Ishikawa (cell line): ENCODE measurements around the gene PER3.

Source experiments
- CEBPB ChIP-seq: IDR thresholded peaks from 2 replicates; pipeline ENCODE4 v1.6.1; 2012
- CREB1 ChIP-seq: IDR thresholded peaks from 2 replicates; pipeline ENCODE4 v1.6.1; 2012; ENCODE audit warnings: low read depth
- EGR1 ChIP-seq: IDR thresholded peaks from 2 replicates; pipeline ENCODE4 v1.6.1; 2012
- EP300 ChIP-seq: IDR thresholded peaks from 2 replicates; pipeline ENCODE4 v1.6.1; 2012; ENCODE audit warnings: borderline replicate concordance
- FOXM1 ChIP-seq: IDR thresholded peaks from 2 replicates; pipeline ENCODE4 v1.6.1; 2012; ENCODE audit warnings: low read depth, borderline replicate concordance
- NFIC ChIP-seq: IDR thresholded peaks from 2 replicates; pipeline ENCODE4 v1.6.1; 2012
- RAD21 ChIP-seq: IDR thresholded peaks from 2 replicates; pipeline ENCODE4 v1.6.1; 2012; ENCODE audit warnings: low read depth
- TAF1 ChIP-seq: IDR thresholded peaks from 2 replicates; pipeline ENCODE4 v1.6.1; 2012; ENCODE audit warnings: low read depth, mild to moderate bottlenecking
- TCF12 ChIP-seq: IDR thresholded peaks from 2 replicates; pipeline ENCODE4 v1.6.1; 2012; ENCODE audit warnings: low read depth
- TEAD4 ChIP-seq: IDR thresholded peaks from 2 replicates; pipeline ENCODE4 v1.6.1; 2012
- USF1 ChIP-seq: IDR thresholded peaks from 2 replicates; pipeline ENCODE4 v1.6.1; 2012
- YY1 ChIP-seq: IDR thresholded peaks from 2 replicates; pipeline ENCODE4 v1.6.1; 2012; ENCODE audit warnings: low read depth
- ZBTB7A ChIP-seq: IDR thresholded peaks from 2 replicates; pipeline ENCODE4 v1.6.1; 2012; ENCODE audit warnings: low read depth
- TF ChIP-seq, protein P1 (sequence below): IDR thresholded peaks from 2 replicates; pipeline ENCODE4 v1.6.1; 2012
- TF ChIP-seq, protein P2 (sequence below): IDR thresholded peaks from 2 replicates; pipeline ENCODE4 v1.6.1; 2012; ENCODE audit warnings: low read depth, mild to moderate bottlenecking

PER3 gene

DNA sequence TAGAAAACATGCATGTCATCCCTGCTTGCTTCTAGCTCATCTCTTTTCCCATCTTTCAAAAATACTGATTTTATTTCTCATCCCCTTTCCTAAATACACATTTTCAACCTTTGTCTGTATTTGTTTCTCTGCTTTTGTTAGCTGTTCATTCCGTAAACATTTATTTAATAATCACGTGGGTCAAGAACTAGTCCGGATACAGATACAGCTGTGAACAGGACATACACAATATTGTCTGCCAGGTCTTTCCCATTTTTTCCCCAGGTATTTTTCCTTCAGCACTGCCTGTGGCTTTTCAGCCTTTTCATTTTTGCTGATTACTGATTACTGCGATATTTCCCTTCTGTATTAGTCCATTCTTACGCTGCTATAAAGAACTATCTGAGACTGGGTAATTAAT is 5.7 kb downstream of the PER3 start:
- TF ChIP-seq CEBPB, result no peak
- no peak for TF ChIP-seq TAF1
- TF ChIP-seq FOXM1, result no peak
- no peak for TF ChIP-seq USF1
- no peak for TF ChIP-seq TEAD4

DNA sequence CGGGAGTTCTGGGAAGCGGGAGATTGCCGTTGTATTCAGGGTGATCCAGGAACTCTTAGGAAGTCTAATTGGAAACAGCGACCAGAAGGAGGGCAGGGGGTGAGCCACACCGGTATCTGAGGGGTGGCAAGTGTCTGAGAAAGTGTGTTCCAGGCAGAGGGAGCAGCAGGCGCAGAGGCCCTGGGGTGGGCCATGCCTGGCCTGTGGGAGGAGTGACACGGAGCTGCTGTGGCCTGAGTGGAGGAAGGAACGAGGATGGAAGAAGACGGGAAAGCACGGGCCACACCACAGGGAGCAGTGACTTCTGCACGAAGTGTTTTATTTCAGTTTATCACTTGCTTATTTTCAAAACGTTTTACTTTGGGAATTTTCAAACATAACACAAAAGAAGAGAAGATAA is 11.3 kb downstream of the PER3 start:
- TF ChIP-seq, protein P1, sequence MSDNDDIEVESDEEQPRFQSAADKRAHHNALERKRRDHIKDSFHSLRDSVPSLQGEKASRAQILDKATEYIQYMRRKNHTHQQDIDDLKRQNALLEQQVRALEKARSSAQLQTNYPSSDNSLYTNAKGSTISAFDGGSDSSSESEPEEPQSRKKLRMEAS, result no peak
- TF ChIP-seq EGR1, result no peak
- TF ChIP-seq TAF1, result no peak
- TF ChIP-seq NFIC, result no peak
- no peak for TF ChIP-seq RAD21

DNA sequence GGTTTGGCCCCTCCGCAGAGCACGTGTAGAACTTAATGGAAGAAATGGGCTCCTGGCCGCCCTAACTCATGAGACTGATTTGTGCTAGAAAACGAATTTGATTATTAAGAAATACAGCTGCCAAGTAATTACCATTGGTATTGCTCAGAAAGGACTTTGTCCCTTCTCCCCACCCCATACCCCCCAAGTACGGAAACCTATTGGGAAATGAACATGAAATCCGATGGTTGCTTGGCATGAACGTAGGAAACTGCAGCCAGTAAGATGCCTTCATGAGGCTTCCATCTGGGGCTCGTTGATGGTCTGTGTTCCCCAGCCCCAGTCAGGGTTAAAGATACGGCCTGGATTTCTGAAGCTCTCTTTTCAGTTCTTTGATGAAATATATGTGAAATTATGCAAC is 21.4 kb downstream of the PER3 start:
- TF ChIP-seq TCF12 (no peak), FOXM1 (no peak), RAD21 (no peak), YY1 (no peak), USF1 (no peak), CEBPB (no peak), EGR1 (no peak), ZBTB7A (no peak), CREB1 (no peak), TEAD4 (no peak), EP300 (no peak), NFIC (no peak), TAF1 (no peak)
- TF ChIP-seq, protein P1, result no peak
- TF ChIP-seq, protein P2, sequence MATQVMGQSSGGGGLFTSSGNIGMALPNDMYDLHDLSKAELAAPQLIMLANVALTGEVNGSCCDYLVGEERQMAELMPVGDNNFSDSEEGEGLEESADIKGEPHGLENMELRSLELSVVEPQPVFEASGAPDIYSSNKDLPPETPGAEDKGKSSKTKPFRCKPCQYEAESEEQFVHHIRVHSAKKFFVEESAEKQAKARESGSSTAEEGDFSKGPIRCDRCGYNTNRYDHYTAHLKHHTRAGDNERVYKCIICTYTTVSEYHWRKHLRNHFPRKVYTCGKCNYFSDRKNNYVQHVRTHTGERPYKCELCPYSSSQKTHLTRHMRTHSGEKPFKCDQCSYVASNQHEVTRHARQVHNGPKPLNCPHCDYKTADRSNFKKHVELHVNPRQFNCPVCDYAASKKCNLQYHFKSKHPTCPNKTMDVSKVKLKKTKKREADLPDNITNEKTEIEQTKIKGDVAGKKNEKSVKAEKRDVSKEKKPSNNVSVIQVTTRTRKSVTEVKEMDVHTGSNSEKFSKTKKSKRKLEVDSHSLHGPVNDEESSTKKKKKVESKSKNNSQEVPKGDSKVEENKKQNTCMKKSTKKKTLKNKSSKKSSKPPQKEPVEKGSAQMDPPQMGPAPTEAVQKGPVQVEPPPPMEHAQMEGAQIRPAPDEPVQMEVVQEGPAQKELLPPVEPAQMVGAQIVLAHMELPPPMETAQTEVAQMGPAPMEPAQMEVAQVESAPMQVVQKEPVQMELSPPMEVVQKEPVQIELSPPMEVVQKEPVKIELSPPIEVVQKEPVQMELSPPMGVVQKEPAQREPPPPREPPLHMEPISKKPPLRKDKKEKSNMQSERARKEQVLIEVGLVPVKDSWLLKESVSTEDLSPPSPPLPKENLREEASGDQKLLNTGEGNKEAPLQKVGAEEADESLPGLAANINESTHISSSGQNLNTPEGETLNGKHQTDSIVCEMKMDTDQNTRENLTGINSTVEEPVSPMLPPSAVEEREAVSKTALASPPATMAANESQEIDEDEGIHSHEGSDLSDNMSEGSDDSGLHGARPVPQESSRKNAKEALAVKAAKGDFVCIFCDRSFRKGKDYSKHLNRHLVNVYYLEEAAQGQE, result no peak

GRCh38 chr1:7808253-7808844 is 24.3 kb downstream of the PER3 start:
- TF ChIP-seq RAD21 (peak; percentile 62), FOXM1 (no peak)

- no peak for TF ChIP-seq YY1
- TF ChIP-seq FOXM1, result no peak
- no peak for TF ChIP-seq CREB1
- TF ChIP-seq, protein P1, result no peak
- TF ChIP-seq, protein P2, result no peak
- no peak for TF ChIP-seq RAD21
- TF ChIP-seq TEAD4, result no peak
- no peak for TF ChIP-seq EP300
Measured at GRCh38 chr1:7809742-7810141, 25.7 kb downstream of the PER3 start.

GRCh38 chr1:7810395-7810794 is 26.3 kb downstream of the PER3 start:
- TF ChIP-seq, protein P1, result no peak
- no peak for TF ChIP-seq TAF1
- no peak for TF ChIP-seq EGR1
- TF ChIP-seq YY1, result no peak
- no peak for TF ChIP-seq CREB1
- TF ChIP-seq RAD21, result no peak
- no peak for TF ChIP-seq EP300
- TF ChIP-seq ZBTB7A, result no peak

- TF ChIP-seq CEBPB (no peak), TEAD4 (no peak), RAD21 (no peak), TAF1 (no peak), CREB1 (no peak), USF1 (no peak), FOXM1 (no peak), TCF12 (no peak), ZBTB7A (no peak), YY1 (no peak), EGR1 (no peak), NFIC (no peak), EP300 (no peak)
- TF ChIP-seq, protein P1, result no peak
- TF ChIP-seq, protein P2, result no peak
Measured at GRCh38 chr1:7811476-7811875, 27.4 kb downstream of the PER3 start.
